Peyer's patch (tissue), 4 donors: ENCODE measurements around the gene ZDHHC3. TPM values are rescaled to one million over a fixed set of nuclear protein-coding genes. Genes with fewer than 3 reads are reported as not detected.

Source experiments
- DNase-seq, 3 donors: peaks; one replicate each; pipeline ENCODE4 v3.0.0-alpha.2; 2017 to 2019
- H3K27ac ChIP-seq, 4 donors: fragments of 200-600 bp; sonication (generic); one replicate each; pipeline ENCODE4 v1.5.1; 2016 to 2019
- H3K27me3 ChIP-seq, 2 donors: fragments of 200-600 bp; sonication (generic); one replicate each; pipeline ENCODE4 v1.5.1; 2019
- H3K36me3 ChIP-seq, 3 donors: fragments of 200-600 bp; sonication (generic); one replicate each; pipeline ENCODE4 v1.5.1; 2016 to 2019
- H3K4me1 ChIP-seq, 4 donors: fragments of 200-600 bp; sonication (generic); one replicate each; pipeline ENCODE4 v1.5.1; 2016 to 2019
- H3K4me3 ChIP-seq, 4 donors: fragments of 200-600 bp; sonication (generic); 1 replicate in 3 of 4; 2 replicates in 1 of 4; pipeline ENCODE4 v1.5.1; 2016 to 2019; ENCODE audit warnings: mild to moderate bottlenecking in 1 of 4
- H3K9me3 ChIP-seq, 4 donors: fragments of 200-600 bp; sonication (generic); one replicate each; pipeline ENCODE4 v1.5.1; 2016 to 2019; ENCODE audit warnings: mild to moderate bottlenecking in 1 of 4
- CTCF ChIP-seq, 6 experiments: fragments of 450-650 bp in 4 of 6; fragments of 200-600 bp in 2 of 6; sonication (generic) in 1 of 6; IDR thresholded peaks; one replicate each; pipeline ENCODE4 v1.5.1; 2017 to 2019; ENCODE audit warnings: antibody characterized with exemption in 6 of 6, mild to moderate bottlenecking in 3 of 6, moderate library complexity in 1 of 6
- POLR2A ChIP-seq, 2 donors: fragments of 450-650 bp; IDR thresholded peaks; one replicate each; pipeline ENCODE4 v1.5.1; 2017; ENCODE audit warnings: antibody characterized with exemption in 2 of 2, mild to moderate bottlenecking in 2 of 2, moderate library complexity in 2 of 2
- total RNA-seq, 4 donors: library from RNA; depleted of rRNA; stranded (reverse); fragments of >200 nt; gene quantifications; one replicate each; pipeline ENCODE4 v1.1.0, GENCODE V29; 2016

ZDHHC3 gene
- total RNA-seq, 4 donors from 2014 or later = 70.1 to 190 (median 152) TPM

GRCh38 chr3:45017821-45018220, 41.8 kb upstream of the ZDHHC3 start:
- no peak for DNase-seq
- Histone ChIP-seq H3K36me3 (no peaks in the 10 kb centered on the region), H3K27me3 (no peaks in the 10 kb centered on the region), H3K9me3 (no peaks in the 10 kb centered on the region), H3K4me1 (no peaks in the 10 kb centered on the region), H3K4me3 (no peak overlapping the region), H3K27ac (no peak overlapping the region)
- no peak for TF ChIP-seq POLR2A (IDR thresholded peaks at IDR 0.05)
- TF ChIP-seq CTCF (IDR thresholded peaks at IDR 0.05) = no peak

DNA sequence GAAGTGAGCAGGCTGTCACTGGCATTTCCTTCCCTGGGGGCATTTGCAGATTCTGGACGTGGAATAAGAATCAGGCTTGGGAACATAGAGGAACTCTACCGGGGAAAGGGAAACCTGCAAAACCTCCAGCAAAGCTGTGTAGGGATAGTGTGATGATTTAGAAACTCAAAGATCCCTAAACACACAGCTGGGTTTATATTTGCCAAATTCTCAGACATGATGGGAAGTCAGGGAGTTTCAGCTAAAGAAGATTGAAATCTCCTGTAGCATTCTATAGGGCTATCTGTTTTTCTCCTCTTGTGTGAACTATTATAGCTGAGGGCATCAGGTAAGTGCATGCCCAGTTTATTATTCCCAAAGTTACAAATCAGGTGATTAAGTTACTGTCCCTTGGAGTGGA, 40.9 kb upstream of the ZDHHC3 start:
- no peaks in the 10 kb centered on the region for H3K36me3 ChIP-seq
- no peak overlapping the region for H3K4me3 ChIP-seq
- no peak for DNase-seq
- TF ChIP-seq CTCF (IDR thresholded peaks at IDR 0.05) = no peak
- no peak for TF ChIP-seq POLR2A (IDR thresholded peaks at IDR 0.05)
- peaks cover 0 to 6% (median 0%) of the 10 kb centered on the region in 4 donors for H3K4me1 ChIP-seq
- no peaks in the 10 kb centered on the region for H3K9me3 ChIP-seq
- H3K27ac ChIP-seq = no peak overlapping the region
- no peaks in the 10 kb centered on the region for H3K27me3 ChIP-seq

DNA sequence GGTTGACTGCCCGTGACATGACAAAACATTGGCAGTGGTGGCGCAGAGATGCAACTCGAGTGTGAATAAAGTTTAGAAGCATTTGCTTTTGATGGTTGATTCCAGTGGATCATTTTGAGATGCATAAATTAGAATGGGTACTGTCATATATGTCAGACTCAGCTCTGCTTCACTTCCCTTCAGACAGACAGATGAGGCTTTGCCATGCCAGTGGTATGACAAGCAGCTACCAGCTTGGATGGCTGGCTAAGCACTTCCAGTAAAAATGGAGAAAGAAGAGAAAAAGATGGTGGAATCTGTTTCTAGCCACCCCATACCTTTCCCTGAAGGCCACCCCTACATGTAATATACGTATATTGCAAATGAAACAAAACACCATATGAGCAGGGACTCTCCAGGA, 36.6 kb upstream of the ZDHHC3 start:
- Histone ChIP-seq H3K36me3 (peaks cover 0 to 11% (median 0%) of the 10 kb centered on the region in 3 donors), H3K4me1 (peaks cover 0 to 12% (median 5%) of the 10 kb centered on the region in 4 donors), H3K27me3 (no peaks in the 10 kb centered on the region), H3K27ac (peak overlapping the region; percentile 52 to 79 (median 62)), H3K9me3 (no peaks in the 10 kb centered on the region), H3K4me3 (no peak overlapping the region)
- TF ChIP-seq CTCF (IDR thresholded peaks at IDR 0.05) (no peak), POLR2A (IDR thresholded peaks at IDR 0.05) (no peak)
- no peak for DNase-seq

- Histone ChIP-seq H3K4me3 (no peak overlapping the region), H3K9me3 (no peaks in the 10 kb centered on the region), H3K4me1 (peaks cover 0 to 12% (median 5%) of the 10 kb centered on the region in 4 donors), H3K27me3 (no peaks in the 10 kb centered on the region), H3K36me3 (peaks cover 0 to 18% (median 0%) of the 10 kb centered on the region in 3 donors), H3K27ac (peak overlapping the region; percentile 52 to 79 (median 62))
- TF ChIP-seq CTCF (IDR thresholded peaks at IDR 0.05) (no peak), POLR2A (IDR thresholded peaks at IDR 0.05) (no peak)
- peak in 1 of 3 donors; percentile 53 for DNase-seq
Measured at GRCh38 chr3:45011756-45012508, 36.0 kb upstream of the ZDHHC3 start.

DNA sequence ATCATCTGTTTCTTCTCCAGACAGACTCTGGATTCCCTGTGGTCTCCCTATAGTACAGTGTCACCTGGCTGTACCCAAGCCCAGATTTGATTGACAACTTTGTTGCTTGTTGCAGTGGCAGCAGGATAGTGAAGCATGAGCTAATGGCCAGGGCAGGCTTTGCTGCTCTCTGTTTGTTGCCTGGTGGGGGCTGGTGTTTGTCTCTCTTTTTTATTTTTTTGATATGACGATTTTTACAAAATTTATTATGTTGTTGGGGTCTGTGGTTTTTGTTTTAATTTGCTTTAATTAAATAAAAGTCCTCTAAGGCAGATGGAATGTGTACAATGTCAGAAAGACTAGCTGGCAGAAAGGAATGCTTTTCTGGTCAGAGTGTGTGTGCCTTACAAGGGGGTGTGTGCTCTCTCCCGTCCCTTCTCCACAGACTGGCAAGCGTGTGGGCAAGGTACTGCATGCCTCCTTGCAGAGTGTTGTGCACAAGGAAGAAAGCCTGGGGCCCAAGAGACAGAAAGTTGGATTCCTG, 34.9 kb upstream of the ZDHHC3 start:
- DNase-seq = no peak
- no peak for TF ChIP-seq POLR2A (IDR thresholded peaks at IDR 0.05)
- no peak for TF ChIP-seq CTCF (IDR thresholded peaks at IDR 0.05)
- H3K4me1 ChIP-seq = peaks cover 0 to 12% (median 5%) of the 10 kb centered on the region in 4 donors
- no peaks in the 10 kb centered on the region for H3K27me3 ChIP-seq
- H3K27ac ChIP-seq = peak overlapping the region in 3 of 4 donors; percentile 5 to 79 (median 64)
- H3K4me3 ChIP-seq = no peak overlapping the region
- H3K36me3 ChIP-seq = peaks cover 0 to 19% (median 0%) of the 10 kb centered on the region in 3 donors
- H3K9me3 ChIP-seq = no peaks in the 10 kb centered on the region
